ENCODE measurements around the gene ADRA2B.

GRCh38 chr2:96095116-96095636 is 21.2 kb downstream of the ADRA2B start:
- TF ChIP-seq CTCF (IDR thresholded peaks at IDR 0.05; ENCODE audit: insufficient read depth, low read length): no peak
- TF ChIP-seq POLR2AphosphoS5 (IDR thresholded peaks at IDR 0.05; ENCODE audit: low read depth): no peak
- no peak for TF ChIP-seq REST (IDR thresholded peaks at IDR 0.05; ENCODE audit: insufficient replicate concordance, low read depth)
- no peak for TF ChIP-seq GABPA (IDR thresholded peaks at IDR 0.05; ENCODE audit: low read depth)

Measured in HL-60 (cell line).